ENCODE results near the gene NTF4. TPM values are rescaled to one million over a fixed set of nuclear protein-coding genes. Genes with fewer than 3 reads are reported as not detected.

NTF4 gene
- total RNA-seq, 1 experiment from 2014 or later = 0.18 TPM

DNA sequence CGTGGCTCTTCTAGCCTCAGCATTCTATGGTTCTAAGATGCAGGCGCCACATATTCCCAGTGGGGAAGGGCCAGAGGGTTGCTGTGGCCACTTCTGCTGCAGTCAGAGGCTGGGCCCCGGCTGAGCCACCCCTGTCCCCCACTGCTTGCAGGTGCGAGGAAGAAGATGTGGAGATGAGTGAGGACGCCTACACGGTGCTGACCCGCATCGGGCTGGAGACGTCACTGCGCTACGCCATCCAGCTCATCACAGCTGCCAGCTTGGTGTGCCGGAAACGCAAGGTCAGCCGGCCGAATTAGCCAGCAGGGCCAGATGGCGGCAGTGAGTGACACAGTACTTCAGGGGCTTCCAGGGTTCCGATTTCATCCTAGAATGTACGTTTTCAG, 49.8 kb downstream of the NTF4 start:
- Histone ChIP-seq H3K79me2 (ENCODE audit: low read length) (no peaks in the 10 kb centered on the region), H3K4me3 (ENCODE audit: low read length) (no peak overlapping the region), H2AFZ (ENCODE audit: low read length) (no peak overlapping the region), H3K4me1 (ENCODE audit: insufficient read depth, low read length) (peaks cover 10% of the 10 kb centered on the region; the same call in 1 of the 2 replicates), H3K9me3 (ENCODE audit: low read length) (no peaks in the 10 kb centered on the region), H3K9ac (ENCODE audit: low read length) (no peak overlapping the region), H3K36me3 (ENCODE audit: low read depth, low read length) (no peaks in the 10 kb centered on the region), H3K27me3 (ENCODE audit: low read length) (no peaks in the 10 kb centered on the region), H4K20me1 (ENCODE audit: low read length) (no peaks in the 10 kb centered on the region), H3K4me2 (ENCODE audit: low read length) (no peak overlapping the region), H3K9me2 (replicated peaks; ENCODE audit: low read length) (no peaks in the 10 kb centered on the region), H3F3A (ENCODE audit: low read length, unreplicated experiment) (no peaks in the 10 kb centered on the region), H3K27ac (ENCODE audit: low read length) (no peak overlapping the region)
- intact Hi-C loops (cut with micrococcal nuclease) = no loop called here
- ATAC-seq = no peak
- ChIA-PET POLR2A (ENCODE audit: unreplicated experiment) (no interaction called here), CTCF (no interaction called here)
- TF ChIP-seq EZH2 (IDR thresholded peaks at IDR 0.05; ENCODE audit: low read length, unreplicated experiment) (no peak), EZH2phosphoT487 (IDR thresholded peaks at IDR 0.05; ENCODE audit: borderline replicate concordance, low read length) (no peak)
- TF ChIP-seq, protein P1, sequence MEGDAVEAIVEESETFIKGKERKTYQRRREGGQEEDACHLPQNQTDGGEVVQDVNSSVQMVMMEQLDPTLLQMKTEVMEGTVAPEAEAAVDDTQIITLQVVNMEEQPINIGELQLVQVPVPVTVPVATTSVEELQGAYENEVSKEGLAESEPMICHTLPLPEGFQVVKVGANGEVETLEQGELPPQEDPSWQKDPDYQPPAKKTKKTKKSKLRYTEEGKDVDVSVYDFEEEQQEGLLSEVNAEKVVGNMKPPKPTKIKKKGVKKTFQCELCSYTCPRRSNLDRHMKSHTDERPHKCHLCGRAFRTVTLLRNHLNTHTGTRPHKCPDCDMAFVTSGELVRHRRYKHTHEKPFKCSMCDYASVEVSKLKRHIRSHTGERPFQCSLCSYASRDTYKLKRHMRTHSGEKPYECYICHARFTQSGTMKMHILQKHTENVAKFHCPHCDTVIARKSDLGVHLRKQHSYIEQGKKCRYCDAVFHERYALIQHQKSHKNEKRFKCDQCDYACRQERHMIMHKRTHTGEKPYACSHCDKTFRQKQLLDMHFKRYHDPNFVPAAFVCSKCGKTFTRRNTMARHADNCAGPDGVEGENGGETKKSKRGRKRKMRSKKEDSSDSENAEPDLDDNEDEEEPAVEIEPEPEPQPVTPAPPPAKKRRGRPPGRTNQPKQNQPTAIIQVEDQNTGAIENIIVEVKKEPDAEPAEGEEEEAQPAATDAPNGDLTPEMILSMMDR (conservative IDR thresholded peaks at IDR 0.05; ENCODE audit: low read depth, low read length) = no peak
- DNase-seq = no peak
- no TSS peak for BruUV-seq (replicated peaks)

DNA sequence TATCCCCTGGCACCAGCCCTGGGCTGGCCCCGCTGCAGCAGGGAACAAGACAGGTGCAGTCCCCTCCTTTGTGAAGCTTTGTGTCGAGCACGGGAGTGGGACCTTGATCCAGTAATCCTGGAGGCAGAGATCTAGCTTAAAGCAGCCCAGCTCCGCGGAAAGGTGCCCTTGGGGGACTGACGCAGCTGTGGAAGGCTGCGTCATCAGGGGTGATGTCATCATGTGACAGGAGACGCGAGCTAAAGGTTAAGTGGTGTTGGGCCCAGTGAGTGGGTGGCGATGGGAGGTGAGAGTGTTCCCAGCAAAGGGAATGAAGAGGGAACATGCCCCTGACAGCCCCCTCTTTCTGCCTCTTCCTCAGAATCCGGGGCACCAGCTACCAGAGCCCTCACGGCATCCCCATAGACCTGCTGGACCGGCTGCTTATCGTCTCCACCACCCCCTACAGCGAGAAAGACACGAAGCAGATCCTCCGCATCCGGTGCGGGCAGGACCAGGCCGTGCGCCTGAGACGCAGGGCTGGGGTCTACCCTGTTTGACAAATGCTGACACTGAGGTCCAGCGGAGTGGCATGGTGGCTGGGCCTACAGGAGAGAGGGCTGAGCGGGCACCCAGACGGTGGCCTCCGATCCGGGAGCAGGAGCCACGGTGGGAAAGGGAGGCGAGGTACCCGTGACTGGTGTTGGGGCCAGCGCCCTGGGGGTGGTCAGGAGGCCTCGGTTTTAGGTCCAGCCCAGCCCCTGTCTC, 50.3 kb downstream of the NTF4 start:
- Histone ChIP-seq H3K79me2 (ENCODE audit: low read length) (no peaks in the 10 kb centered on the region), H3F3A (ENCODE audit: low read length, unreplicated experiment) (no peaks in the 10 kb centered on the region), H3K9me2 (replicated peaks; ENCODE audit: low read length) (no peaks in the 10 kb centered on the region), H4K20me1 (ENCODE audit: low read length) (no peaks in the 10 kb centered on the region), H2AFZ (ENCODE audit: low read length) (no peak overlapping the region), H3K9ac (ENCODE audit: low read length) (no peak overlapping the region), H3K9me3 (ENCODE audit: low read length) (no peaks in the 10 kb centered on the region), H3K27ac (ENCODE audit: low read length) (no peak overlapping the region), H3K36me3 (ENCODE audit: low read depth, low read length) (peaks cover 3% of the 10 kb centered on the region; the same call in 1 of the 2 replicates), H3K4me1 (ENCODE audit: insufficient read depth, low read length) (peaks cover 7% of the 10 kb centered on the region; the same call in 1 of the 2 replicates), H3K4me3 (ENCODE audit: low read length) (no peak overlapping the region), H3K4me2 (ENCODE audit: low read length) (no peak overlapping the region), H3K27me3 (ENCODE audit: low read length) (no peaks in the 10 kb centered on the region)
- intact Hi-C loops (cut with micrococcal nuclease) = no loop called here
- no peak for DNase-seq
- ChIA-PET CTCF (no interaction called here), POLR2A (ENCODE audit: unreplicated experiment) (no interaction called here)
- no TSS peak for BruUV-seq (replicated peaks)
- TF ChIP-seq EZH2phosphoT487 (IDR thresholded peaks at IDR 0.05; ENCODE audit: borderline replicate concordance, low read length) (no peak), EZH2 (IDR thresholded peaks at IDR 0.05; ENCODE audit: low read length, unreplicated experiment) (no peak)
- TF ChIP-seq, protein P1 (conservative IDR thresholded peaks at IDR 0.05; ENCODE audit: low read depth, low read length) = no peak
- ATAC-seq = no peak

- H3K27ac ChIP-seq (ENCODE audit: low read length) = no peak overlapping the region
- H2AFZ ChIP-seq (ENCODE audit: low read length) = no peak overlapping the region
- CTCF ChIA-PET = no interaction called here
- POLR2A ChIA-PET (ENCODE audit: unreplicated experiment) = no interaction called here
- H3K4me2 ChIP-seq (ENCODE audit: low read length) = no peak overlapping the region
- H3K27me3 ChIP-seq (ENCODE audit: low read length) = no peaks in the 10 kb centered on the region
- H3K4me1 ChIP-seq (ENCODE audit: insufficient read depth, low read length) = no peaks in the 10 kb centered on the region
- H3K36me3 ChIP-seq (ENCODE audit: low read depth, low read length) = peaks cover 3% of the 10 kb centered on the region; the same call in 1 of the 2 replicates
- no peaks in the 10 kb centered on the region for H3K79me2 ChIP-seq (ENCODE audit: low read length)
- ATAC-seq (no peak), DNase-seq (no peak)
- H3K9me2 ChIP-seq (replicated peaks; ENCODE audit: low read length) = no peaks in the 10 kb centered on the region
- H3K9ac ChIP-seq (ENCODE audit: low read length) = no peak overlapping the region
- no TSS peak for BruUV-seq (replicated peaks)
- H3K4me3 ChIP-seq (ENCODE audit: low read length) = no peak overlapping the region
- no peaks in the 10 kb centered on the region for H4K20me1 ChIP-seq (ENCODE audit: low read length)
- TF ChIP-seq, protein P1 (conservative IDR thresholded peaks at IDR 0.05; ENCODE audit: low read depth, low read length) = no peak
- no peak for TF ChIP-seq EZH2phosphoT487 (IDR thresholded peaks at IDR 0.05; ENCODE audit: borderline replicate concordance, low read length)
- no peak for TF ChIP-seq EZH2 (IDR thresholded peaks at IDR 0.05; ENCODE audit: low read length, unreplicated experiment)
- no peaks in the 10 kb centered on the region for H3F3A ChIP-seq (ENCODE audit: low read length, unreplicated experiment)
- intact Hi-C loops (cut with micrococcal nuclease) = no loop called here
- H3K9me3 ChIP-seq (ENCODE audit: low read length) = no peaks in the 10 kb centered on the region
Observed at GRCh38 chr19:49011194-49011593, 53.4 kb downstream of the NTF4 start.

All from PC-3 (cell line).